Omental fat pad (tissue), 4 donors: ENCODE results near the gene SUN3. TPM values are rescaled to one million over a fixed set of nuclear protein-coding genes. Genes with fewer than 3 reads are reported as not detected.
A peak's percentile ranks its signal among the peaks of the same experiment; 100 is the strongest.

Source experiments
- ATAC-seq: fragments of 150-250 bp; one replicate; pipeline ENCODE4 v1.9.1; 2016; ENCODE audit warnings: mild to moderate bottlenecking, moderate library complexity; ENCODE audit not compliant: low FRiP score
- DNase-seq: peaks from one replicate; pipeline ENCODE4 v3.0.0-alpha.2; 2019; ENCODE audit warnings: low spot score
- CTCF ChIP-seq, 3 donors: fragments of 450-650 bp; IDR thresholded peaks; one replicate each; pipeline ENCODE4 v1.5.1; 2016 to 2017; ENCODE audit warnings: antibody characterized with exemption in 3 of 3, mild to moderate bottlenecking in 3 of 3, moderate library complexity in 2 of 3
- total RNA-seq, 4 donors: library from RNA; depleted of rRNA; stranded (reverse); fragments of >200 nt; gene quantifications; one replicate each; pipeline ENCODE4 v1.1.0, GENCODE V29; 2016

The SUN3 gene
- total RNA-seq, 4 donors from 2014 or later, result not detected

- peak; percentile 71 for DNase-seq
- peak; percentile 98 for ATAC-seq
- no peak for TF ChIP-seq CTCF (IDR thresholded peaks at IDR 0.05)
Observed at GRCh38 chr7:48035301-48035966, 6.5 kb upstream of the SUN3 start, which contains the start of gene C7orf57. TSS of gene C7orf57 (plus strand) at chr7:48035543. CDS start at chr7:48036309, 766 bp downstream.

- no peak for DNase-seq
- ATAC-seq, result no peak
- no peak for TF ChIP-seq CTCF (IDR thresholded peaks at IDR 0.05)
Observed at GRCh38 chr7:48033922-48034321, 5.0 kb upstream of the SUN3 start.

DNA sequence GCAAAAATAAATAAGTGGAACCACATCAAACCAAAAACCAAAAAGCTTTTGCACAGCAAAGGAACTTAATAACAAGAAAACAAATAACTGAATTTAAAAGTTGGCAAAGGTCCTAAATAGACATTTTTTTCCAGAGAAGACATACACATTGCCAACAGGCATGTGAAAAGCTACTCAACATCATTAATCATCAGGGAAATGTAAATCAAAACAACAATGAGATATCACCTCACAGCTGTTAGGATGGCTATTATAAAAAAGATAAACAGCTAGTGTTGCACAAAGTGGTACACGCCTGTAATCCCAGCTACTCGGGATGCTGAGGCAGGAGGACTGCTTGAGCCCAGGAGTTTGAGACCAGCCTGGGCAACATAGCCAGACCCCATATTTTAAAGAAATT lies 2.2 kb upstream of the SUN3 start:
- ATAC-seq (no peak), DNase-seq (no peak)
- TF ChIP-seq CTCF (IDR thresholded peaks at IDR 0.05), result no peak

GRCh38 chr7:48025624-48026023 lies 3.3 kb downstream of the SUN3 start:
- no peak for TF ChIP-seq CTCF (IDR thresholded peaks at IDR 0.05)
- no peak for DNase-seq
- ATAC-seq, result no peak

DNA sequence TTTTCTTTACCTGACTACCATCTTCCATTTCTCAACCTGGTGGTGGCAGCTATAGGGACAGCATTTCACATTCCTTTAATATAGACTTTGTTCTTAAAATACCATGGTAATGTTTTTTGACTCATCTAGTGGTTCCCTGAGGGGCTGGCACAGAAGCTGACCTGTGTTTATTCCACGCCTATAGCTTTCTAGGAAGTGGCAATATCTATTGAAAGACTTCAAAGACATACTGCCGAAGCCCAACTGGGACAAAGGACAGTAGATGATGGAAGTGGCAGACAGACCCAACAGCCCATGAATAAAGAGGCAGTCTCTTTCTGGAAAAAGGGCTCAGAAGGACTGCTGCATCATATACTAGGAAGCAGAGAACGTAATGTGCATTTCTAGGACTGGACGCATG lies 11.2 kb downstream of the SUN3 start:
- no peak for ATAC-seq
- TF ChIP-seq CTCF (IDR thresholded peaks at IDR 0.05), result no peak
- no peak for DNase-seq

- ATAC-seq (no peak), DNase-seq (no peak)
- TF ChIP-seq CTCF (IDR thresholded peaks at IDR 0.05), result no peak
Observed at GRCh38 chr7:48016641-48017040, 12.3 kb downstream of the SUN3 start.

DNA sequence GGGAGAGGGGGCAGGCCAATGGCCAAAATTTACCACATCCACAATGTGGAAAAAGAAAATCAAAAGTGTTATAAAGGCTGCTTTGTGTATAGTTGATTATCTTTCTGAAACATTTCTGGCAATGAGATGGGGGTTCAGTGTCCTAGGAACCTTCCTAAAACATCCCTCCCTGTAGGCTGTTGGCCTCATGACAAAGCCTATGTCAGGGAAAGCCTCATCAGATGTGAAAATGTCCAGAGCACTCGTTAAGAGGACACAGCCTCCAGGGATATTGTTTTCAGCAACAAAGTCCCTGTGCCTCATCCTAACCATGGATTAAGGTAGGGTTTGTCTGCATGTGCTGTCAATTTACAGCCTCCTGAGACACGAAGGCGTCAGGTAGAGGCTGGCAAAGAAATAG lies 17.0 kb downstream of the SUN3 start:
- no peak for TF ChIP-seq CTCF (IDR thresholded peaks at IDR 0.05)
- DNase-seq, result no peak
- ATAC-seq, result no peak
